SK-N-SH treated with all-trans-retinoic acid at 6 μM for 48 hours (cell line): ENCODE results near the gene KIF1A.

Source experiments
- ATAC-seq: fragments of 200-7000 bp; cut with Tn5 transposase; 3 replicates; pipeline ENCODE4 v1.9.1; 2020; ENCODE audit warnings: mild to moderate bottlenecking, moderate library complexity
- ARNTL ChIP-seq: fragments of 450-650 bp; formaldehyde crosslinking; IDR thresholded peaks from 2 replicates; pipeline ENCODE4 v1.5.0; 2020; ENCODE audit warnings: low read depth, mild to moderate bottlenecking, moderate library complexity, borderline replicate concordance
- BACH2 ChIP-seq: fragments of 250-450 bp; sonication (Bioruptor Pico); IDR thresholded peaks from 2 replicates; pipeline ENCODE4 v1.9.0; 2021; ENCODE audit warnings: mild to moderate bottlenecking, borderline replicate concordance
- CREB5 ChIP-seq: fragments of 250-450 bp; sonication (Bioruptor Pico); IDR thresholded peaks from 2 replicates; pipeline ENCODE4 v1.5.1; 2020; ENCODE audit warnings: low read depth, mild to moderate bottlenecking, moderate library complexity
- CSRNP3 ChIP-seq: fragments of 250-450 bp; sonication (Bioruptor Pico); IDR thresholded peaks from 2 replicates; pipeline ENCODE4 v1.5.1; 2021; ENCODE audit warnings: mild to moderate bottlenecking, moderate library complexity
- GLIS3 ChIP-seq: fragments of 250-450 bp; sonication (Bioruptor Pico); IDR thresholded peaks from 2 replicates; pipeline ENCODE4 v1.5.0; 2020; ENCODE audit warnings: mild to moderate bottlenecking, moderate library complexity
- ISL1 ChIP-seq: fragments of 250-450 bp; sonication (Bioruptor Pico); IDR thresholded peaks from 2 replicates; pipeline ENCODE4 v2.1.2; 2022; ENCODE audit warnings: mild to moderate bottlenecking, moderate library complexity
- POU6F1 ChIP-seq: fragments of 250-450 bp; sonication (Bioruptor Pico); IDR thresholded peaks from 2 replicates; pipeline ENCODE4 v1.8.0; 2021; ENCODE audit warnings: low read depth, mild to moderate bottlenecking, moderate library complexity, borderline replicate concordance
- PPARA ChIP-seq: fragments of 250-450 bp; sonication (Bioruptor Pico); IDR thresholded peaks from 2 replicates; pipeline ENCODE4 v1.5.0; 2020; ENCODE audit warnings: mild to moderate bottlenecking, borderline replicate concordance
- RARB ChIP-seq: fragments of 250-450 bp; sonication (Bioruptor Pico); IDR thresholded peaks from 2 replicates; pipeline ENCODE4 v1.8.0; 2021; ENCODE audit warnings: mild to moderate bottlenecking, moderate library complexity
- SNAI2 ChIP-seq: fragments of 250-450 bp; sonication (Bioruptor Pico); IDR thresholded peaks from 2 replicates; pipeline ENCODE4 v1.5.0; 2020; ENCODE audit warnings: mild to moderate bottlenecking, moderate library complexity
- TOX ChIP-seq: fragments of 250-450 bp; sonication (Bioruptor Pico); IDR thresholded peaks from 2 replicates; pipeline ENCODE4 v1.8.0; 2021; ENCODE audit warnings: mild to moderate bottlenecking, moderate library complexity, borderline replicate concordance
- TSHZ2 ChIP-seq: fragments of 250-450 bp; sonication (Bioruptor Pico); IDR thresholded peaks from 2 replicates; pipeline ENCODE4 v1.5.0; 2020; ENCODE audit warnings: mild to moderate bottlenecking, moderate library complexity
- ZFP30 ChIP-seq: fragments of 450-650 bp; formaldehyde crosslinking; IDR thresholded peaks from 2 replicates; pipeline ENCODE4 v1.5.0; 2022; ENCODE audit warnings: mild to moderate bottlenecking, moderate library complexity
- ZNF565 ChIP-seq: fragments of 450-650 bp; formaldehyde crosslinking; conservative IDR thresholded peaks from 2 replicates; pipeline ENCODE4 v1.5.0; 2020; ENCODE audit warnings: low read depth, mild to moderate bottlenecking, moderate library complexity
- ZNF70 ChIP-seq: fragments of 450-650 bp; formaldehyde crosslinking; IDR thresholded peaks from 2 replicates; pipeline ENCODE4 v1.5.0; 2020; ENCODE audit warnings: mild to moderate bottlenecking, moderate library complexity
- ZNF8 ChIP-seq: fragments of 450-650 bp; formaldehyde crosslinking; IDR thresholded peaks from 2 replicates; pipeline ENCODE4 v1.5.0; 2020; ENCODE audit warnings: mild to moderate bottlenecking, moderate library complexity

KIF1A gene

GRCh38 chr2:240785424-240786335 is 34.3 kb downstream of the KIF1A start:
- no peak for ATAC-seq
- no peak for TF ChIP-seq POU6F1 (CRISPR knock-in tag)
- TF ChIP-seq ZNF565, result no peak
- TF ChIP-seq BACH2, result no peak
- no peak for TF ChIP-seq ARNTL (CRISPR knock-in tag)
- no peak for TF ChIP-seq TOX (CRISPR knock-in tag)
- TF ChIP-seq ZNF8 (CRISPR knock-in tag), result no peak
- no peak for TF ChIP-seq ZNF70 (CRISPR knock-in tag)
- TF ChIP-seq SNAI2, result no peak
- TF ChIP-seq CSRNP3 (CRISPR knock-in tag), result no peak
- TF ChIP-seq ZFP30 (CRISPR knock-in tag), result no peak
- TF ChIP-seq TSHZ2 (CRISPR knock-in tag), result no peak
- TF ChIP-seq, all 23 proteins: peak for 0

- no peak for TF ChIP-seq PPARA (CRISPR knock-in tag)
- TF ChIP-seq ZFP30 (CRISPR knock-in tag), result no peak
- TF ChIP-seq, all 23 proteins: peak for 0
- ATAC-seq, result no peak
Observed at GRCh38 chr2:240784629-240785423, 35.2 kb downstream of the KIF1A start.

GRCh38 chr2:240783819-240784621 is 36.0 kb downstream of the KIF1A start:
- no peak for TF ChIP-seq ARNTL (CRISPR knock-in tag)
- no peak for TF ChIP-seq TSHZ2 (CRISPR knock-in tag)
- TF ChIP-seq ZNF565, result no peak
- TF ChIP-seq GLIS3 (CRISPR knock-in tag), result no peak
- TF ChIP-seq ZNF70 (CRISPR knock-in tag), result no peak
- no peak for TF ChIP-seq BACH2
- TF ChIP-seq POU6F1 (CRISPR knock-in tag), result no peak
- TF ChIP-seq ZFP30 (CRISPR knock-in tag), result no peak
- no peak for TF ChIP-seq RARB
- no peak for TF ChIP-seq CREB5 (CRISPR knock-in tag)
- no peak for TF ChIP-seq ISL1 (CRISPR knock-in tag)
- TF ChIP-seq PPARA (CRISPR knock-in tag), result no peak
- no peak for TF ChIP-seq SNAI2
- no peak for ATAC-seq
